Measurements from ENCODE around the gene GAK. TPM values are rescaled to one million over a fixed set of nuclear protein-coding genes. Genes with fewer than 3 reads are reported as not detected.

Gene GAK
- total RNA-seq, 1 donor from 2014 or later, result 86.9 TPM

- FAIRE-seq, result no peak
- no peak overlapping the region for H3K9ac ChIP-seq (ENCODE audit: low read length)
- H3K27me3 Mint-ChIP-seq (ENCODE audit: low read depth, unreplicated experiment), result no peaks in the 10 kb centered on the region
- H3K9me3 ChIP-seq (ENCODE audit: insufficient read depth, low read depth, low read length), result no peaks in the 10 kb centered on the region
- no peak overlapping the region for H2AFZ ChIP-seq (ENCODE audit: low read depth, low read length)
- peaks cover 4% of the 10 kb centered on the region for H3K79me2 ChIP-seq (ENCODE audit: insufficient read depth, low read length)
- no peak for DNase-seq (ENCODE audit: low read depth)
- H4K20me1 ChIP-seq (ENCODE audit: insufficient read depth, low read length), result peaks cover 25% of the 10 kb centered on the region
- no peak overlapping the region for H3K4me2 ChIP-seq (ENCODE audit: low read length)
- no peaks in the 10 kb centered on the region for H3K4me1 Mint-ChIP-seq (ENCODE audit: low read depth, unreplicated experiment)
- TF ChIP-seq CTCF (IDR thresholded peaks at IDR 0.05; ENCODE audit: insufficient read depth, low read depth, low read length) (no peak), EZH2 (IDR thresholded peaks at IDR 0.05; ENCODE audit: insufficient read depth, low read length) (no peak)
- H3K36me3 Mint-ChIP-seq (ENCODE audit: low read depth, unreplicated experiment), result peaks cover 4% of the 10 kb centered on the region
- no peaks in the 10 kb centered on the region for H3K27me3 ChIP-seq (ENCODE audit: insufficient read depth, low read length)
- no peak overlapping the region for H3K27ac ChIP-seq (ENCODE audit: low read depth, low read length)
- H3K9me3 Mint-ChIP-seq (ENCODE audit: unreplicated experiment), result no peaks in the 10 kb centered on the region
- H3K4me1 ChIP-seq (ENCODE audit: insufficient read depth, low read length), result no peaks in the 10 kb centered on the region
- H3K4me3 ChIP-seq (ENCODE audit: insufficient read depth, low read depth, low read length), result no peak overlapping the region
- no peak overlapping the region for H3K4me3 Mint-ChIP-seq (ENCODE audit: unreplicated experiment)
- H3K36me3 ChIP-seq (ENCODE audit: insufficient read depth, low read length), result peaks cover 6% of the 10 kb centered on the region
- no peak overlapping the region for H3K27ac Mint-ChIP-seq (ENCODE audit: unreplicated experiment)
Observed at GRCh38 chr4:893276-893994, 38.7 kb downstream of the GAK start.

- Mint-ChIP-seq H3K4me3 (ENCODE audit: unreplicated experiment) (no peak overlapping the region), H3K4me1 (ENCODE audit: low read depth, unreplicated experiment) (no peaks in the 10 kb centered on the region), H3K27me3 (ENCODE audit: low read depth, unreplicated experiment) (no peaks in the 10 kb centered on the region), H3K9me3 (ENCODE audit: unreplicated experiment) (no peaks in the 10 kb centered on the region), H3K36me3 (ENCODE audit: low read depth, unreplicated experiment) (peaks cover 6% of the 10 kb centered on the region), H3K27ac (ENCODE audit: unreplicated experiment) (no peak overlapping the region)
- H3K79me2 ChIP-seq (ENCODE audit: insufficient read depth, low read length), result peaks cover 4% of the 10 kb centered on the region
- H3K36me3 ChIP-seq (ENCODE audit: insufficient read depth, low read length), result peaks cover 6% of the 10 kb centered on the region
- no peak overlapping the region for H3K4me2 ChIP-seq (ENCODE audit: low read length)
- H2AFZ ChIP-seq (ENCODE audit: low read depth, low read length), result no peak overlapping the region
- no peak for DNase-seq (ENCODE audit: low read depth)
- TF ChIP-seq CTCF (IDR thresholded peaks at IDR 0.05; ENCODE audit: insufficient read depth, low read depth, low read length) (no peak), EZH2 (IDR thresholded peaks at IDR 0.05; ENCODE audit: insufficient read depth, low read length) (no peak)
- no peaks in the 10 kb centered on the region for H3K27me3 ChIP-seq (ENCODE audit: insufficient read depth, low read length)
- FAIRE-seq, result no peak
- no peaks in the 10 kb centered on the region for H3K9me3 ChIP-seq (ENCODE audit: insufficient read depth, low read depth, low read length)
- H3K4me1 ChIP-seq (ENCODE audit: insufficient read depth, low read length), result no peaks in the 10 kb centered on the region
- H3K4me3 ChIP-seq (ENCODE audit: insufficient read depth, low read depth, low read length), result no peak overlapping the region
- no peak overlapping the region for H3K9ac ChIP-seq (ENCODE audit: low read length)
- H3K27ac ChIP-seq (ENCODE audit: low read depth, low read length), result no peak overlapping the region
- peaks cover 24% of the 10 kb centered on the region for H4K20me1 ChIP-seq (ENCODE audit: insufficient read depth, low read length)
Observed at GRCh38 chr4:892780-893179, 39.3 kb downstream of the GAK start.

- Histone ChIP-seq H3K27me3 (ENCODE audit: insufficient read depth, low read length) (no peaks in the 10 kb centered on the region), H3K4me1 (ENCODE audit: insufficient read depth, low read length) (no peaks in the 10 kb centered on the region), H4K20me1 (ENCODE audit: insufficient read depth, low read length) (peaks cover 26% of the 10 kb centered on the region), H3K36me3 (ENCODE audit: insufficient read depth, low read length) (peaks cover 9% of the 10 kb centered on the region), H3K4me2 (ENCODE audit: low read length) (no peak overlapping the region), H3K4me3 (ENCODE audit: insufficient read depth, low read depth, low read length) (no peak overlapping the region), H3K27ac (ENCODE audit: low read depth, low read length) (no peak overlapping the region), H3K9ac (ENCODE audit: low read length) (no peak overlapping the region), H2AFZ (ENCODE audit: low read depth, low read length) (no peak overlapping the region), H3K9me3 (ENCODE audit: insufficient read depth, low read depth, low read length) (no peaks in the 10 kb centered on the region), H3K79me2 (ENCODE audit: insufficient read depth, low read length) (peaks cover 4% of the 10 kb centered on the region)
- FAIRE-seq (no peak), DNase-seq (ENCODE audit: low read depth) (no peak)
- Mint-ChIP-seq H3K27ac (ENCODE audit: unreplicated experiment) (no peak overlapping the region), H3K4me3 (ENCODE audit: unreplicated experiment) (no peak overlapping the region), H3K36me3 (ENCODE audit: low read depth, unreplicated experiment) (peaks cover 8% of the 10 kb centered on the region), H3K27me3 (ENCODE audit: low read depth, unreplicated experiment) (no peaks in the 10 kb centered on the region), H3K4me1 (ENCODE audit: low read depth, unreplicated experiment) (no peaks in the 10 kb centered on the region), H3K9me3 (ENCODE audit: unreplicated experiment) (no peaks in the 10 kb centered on the region)
- TF ChIP-seq EZH2 (IDR thresholded peaks at IDR 0.05; ENCODE audit: insufficient read depth, low read length) (no peak), CTCF (IDR thresholded peaks at IDR 0.05; ENCODE audit: insufficient read depth, low read depth, low read length) (peak; percentile 5)
Observed at GRCh38 chr4:891747-892146, 40.4 kb downstream of the GAK start.

Data from astrocyte (in vitro differentiated cells and primary cell).